Measurements from ENCODE around the gene ATP2B3. TPM values are rescaled to one million over a fixed set of nuclear protein-coding genes. Genes with fewer than 3 reads are reported as not detected.

The ATP2B3 gene
- total RNA-seq, 2 donors from 2014 or later = not detected

DNA sequence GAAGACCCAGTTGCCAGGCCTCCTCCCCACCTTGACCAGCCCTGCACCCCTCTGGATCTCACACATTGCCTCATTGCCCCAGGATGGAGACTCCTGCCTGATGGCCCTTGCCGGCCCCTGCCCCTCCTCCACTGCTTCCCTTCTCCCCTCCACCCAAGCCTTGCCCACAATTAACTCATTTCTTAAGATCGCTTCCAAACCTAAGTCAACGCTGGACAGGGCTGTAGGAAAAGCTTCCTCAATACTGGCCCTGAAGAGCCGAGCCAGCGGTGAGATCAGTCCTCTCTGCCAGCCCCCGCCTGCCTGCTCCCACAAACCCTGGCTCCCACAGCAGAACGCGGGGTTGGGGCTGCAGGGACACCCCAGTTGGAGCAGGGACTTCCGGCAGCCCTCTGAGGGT lies 39.5 kb upstream of the ATP2B3 start:
- DNase-seq (no peak), ATAC-seq (replicated peaks in 1 of 2) (no peak)
- peaks cover 6% of the 10 kb centered on the region for H3K27me3 Mint-ChIP-seq (ENCODE audit: low read depth)
- H3K4me1 Mint-ChIP-seq (ENCODE audit: low read depth) = no peaks in the 10 kb centered on the region
- no peak overlapping the region for H3K4me3 Mint-ChIP-seq
- H3K27ac Mint-ChIP-seq = no peak overlapping the region
- H3K36me3 Mint-ChIP-seq (ENCODE audit: insufficient read depth in 2 of 2) = no peaks in the 10 kb centered on the region
- no peaks in the 10 kb centered on the region for H3K9me3 Mint-ChIP-seq

DNA sequence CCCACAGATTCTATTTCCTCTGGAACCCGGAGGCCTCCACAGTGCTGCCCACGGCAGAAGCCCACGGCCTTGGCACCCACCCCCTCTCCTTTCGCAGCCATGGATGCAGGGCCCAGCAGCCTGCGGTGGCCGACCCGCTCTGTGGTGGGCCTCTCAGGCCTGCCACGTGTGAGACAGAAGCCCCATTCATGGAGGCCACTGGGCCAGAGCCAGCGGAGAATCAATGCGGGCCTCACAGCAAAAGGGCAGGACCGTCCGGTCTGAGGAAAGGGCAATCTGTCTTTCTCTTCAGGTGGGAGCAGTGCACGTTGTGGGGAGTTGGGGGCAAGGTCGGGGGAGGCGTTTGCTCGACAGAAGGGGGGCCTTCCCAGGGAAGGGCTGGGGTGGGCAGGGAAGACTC lies 38.7 kb upstream of the ATP2B3 start:
- no peaks in the 10 kb centered on the region for H3K9me3 Mint-ChIP-seq
- H3K4me1 Mint-ChIP-seq (ENCODE audit: low read depth) = no peaks in the 10 kb centered on the region
- no peak for ATAC-seq (replicated peaks in 1 of 2)
- H3K27me3 Mint-ChIP-seq (ENCODE audit: low read depth) = peaks cover 6% of the 10 kb centered on the region
- H3K36me3 Mint-ChIP-seq (ENCODE audit: insufficient read depth in 2 of 2) = no peaks in the 10 kb centered on the region
- no peak overlapping the region for H3K27ac Mint-ChIP-seq
- no peak for DNase-seq
- no peak overlapping the region for H3K4me3 Mint-ChIP-seq

DNA sequence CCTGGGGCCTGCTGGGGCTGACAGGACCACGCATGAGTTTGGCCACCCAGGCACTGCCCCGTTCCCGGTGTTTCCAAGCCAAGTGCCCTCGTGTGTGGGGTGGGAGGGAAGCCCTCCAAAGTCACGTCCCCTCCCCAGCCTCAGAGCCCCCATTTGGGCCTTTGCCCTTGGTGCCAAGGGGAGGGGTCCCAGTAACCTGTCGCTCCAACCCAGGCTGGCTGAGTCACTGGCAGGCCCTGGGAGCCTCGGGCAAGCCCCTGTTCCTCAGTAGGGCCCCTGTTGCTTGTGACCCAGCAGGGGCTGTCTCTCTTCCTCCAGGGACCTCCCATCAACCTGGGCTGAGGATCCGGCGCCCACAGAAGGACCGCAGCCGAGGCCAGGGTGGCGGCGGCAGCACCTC lies 36.4 kb upstream of the ATP2B3 start:
- Mint-ChIP-seq H3K4me1 (ENCODE audit: low read depth) (no peaks in the 10 kb centered on the region), H3K27me3 (ENCODE audit: low read depth) (peaks cover 3% of the 10 kb centered on the region), H3K27ac (no peak overlapping the region), H3K36me3 (ENCODE audit: insufficient read depth in 2 of 2) (no peaks in the 10 kb centered on the region), H3K4me3 (no peak overlapping the region), H3K9me3 (no peaks in the 10 kb centered on the region)
- ATAC-seq (replicated peaks in 1 of 2) (no peak), DNase-seq (no peak)

DNA sequence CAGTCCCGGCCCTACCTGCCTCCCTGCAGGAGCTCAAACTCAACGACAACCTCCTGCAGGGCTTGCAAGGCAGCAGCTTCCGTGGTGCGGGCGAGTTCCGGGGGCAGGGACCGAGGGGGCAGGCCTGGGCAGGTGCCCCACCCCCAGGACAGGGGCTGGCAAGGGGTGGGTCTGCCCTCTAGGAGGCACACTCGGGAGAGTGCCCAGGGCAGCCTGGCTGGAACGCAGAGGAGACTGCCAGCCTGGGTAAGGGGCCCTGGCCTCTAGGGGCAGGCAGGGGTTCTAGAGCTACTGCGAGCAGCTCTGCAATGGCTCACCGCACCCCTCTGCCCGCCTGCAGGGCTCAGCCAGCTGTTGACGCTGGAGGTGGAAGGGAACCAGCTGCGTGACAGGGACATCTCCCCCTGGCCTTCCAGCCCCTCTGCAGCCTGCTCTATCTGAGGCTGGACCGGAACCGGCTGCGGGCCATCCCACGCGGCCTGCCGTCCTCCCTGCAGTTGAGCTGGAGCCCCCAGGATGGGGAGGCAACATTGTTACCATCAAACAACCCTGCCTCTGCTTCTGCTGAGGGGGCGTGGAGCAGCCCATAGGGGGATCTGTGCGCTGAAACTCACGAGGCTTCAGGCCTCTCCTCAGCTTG lies 34.9 kb upstream of the ATP2B3 start:
- Mint-ChIP-seq H3K27me3 (ENCODE audit: low read depth) (no peaks in the 10 kb centered on the region), H3K4me1 (ENCODE audit: low read depth) (no peaks in the 10 kb centered on the region), H3K9me3 (no peaks in the 10 kb centered on the region), H3K27ac (no peak overlapping the region), H3K36me3 (ENCODE audit: insufficient read depth in 2 of 2) (no peaks in the 10 kb centered on the region), H3K4me3 (no peak overlapping the region)
- DNase-seq = no peak
- ATAC-seq (replicated peaks in 1 of 2) = no peak

DNA sequence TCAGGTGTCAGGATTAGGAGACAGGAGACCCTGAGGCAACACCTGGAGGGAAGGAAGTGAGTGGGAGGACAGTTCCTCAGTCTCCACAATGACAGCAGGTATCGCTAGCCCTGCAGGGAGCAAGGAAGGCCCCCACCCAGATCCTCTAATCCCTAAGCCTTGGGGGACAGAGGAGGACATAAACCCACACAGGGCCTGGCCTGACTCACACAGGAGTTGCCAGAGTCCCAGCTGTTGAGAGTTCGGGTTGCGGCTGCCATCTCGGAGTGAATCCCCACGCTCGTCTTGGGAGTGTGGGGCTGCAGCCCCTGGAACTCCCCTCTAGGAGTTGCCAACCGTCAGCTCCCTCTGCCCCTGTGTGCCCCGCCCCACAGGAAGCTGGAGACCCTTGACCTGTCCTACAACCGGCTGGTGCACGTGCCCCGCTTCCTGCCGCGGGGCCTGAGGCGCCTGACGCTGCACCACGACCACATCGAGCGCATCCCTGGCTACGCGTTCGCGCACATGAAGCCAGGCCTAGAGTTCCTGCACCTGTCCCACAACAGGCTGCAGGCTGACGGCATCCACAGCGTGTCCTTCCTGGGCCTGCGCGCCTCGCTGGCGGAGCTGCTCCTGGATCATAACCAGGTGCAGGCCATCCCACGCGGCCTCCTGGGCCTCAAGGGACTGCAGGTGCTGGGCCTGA lies 31.9 kb upstream of the ATP2B3 start:
- H3K4me1 Mint-ChIP-seq (ENCODE audit: low read depth) = no peaks in the 10 kb centered on the region
- DNase-seq (no peak), ATAC-seq (replicated peaks in 1 of 2) (no peak)
- H3K27ac Mint-ChIP-seq = no peak overlapping the region
- no peaks in the 10 kb centered on the region for H3K9me3 Mint-ChIP-seq
- H3K4me3 Mint-ChIP-seq = no peak overlapping the region
- no peaks in the 10 kb centered on the region for H3K36me3 Mint-ChIP-seq (ENCODE audit: insufficient read depth in 2 of 2)
- no peaks in the 10 kb centered on the region for H3K27me3 Mint-ChIP-seq (ENCODE audit: low read depth)

DNA sequence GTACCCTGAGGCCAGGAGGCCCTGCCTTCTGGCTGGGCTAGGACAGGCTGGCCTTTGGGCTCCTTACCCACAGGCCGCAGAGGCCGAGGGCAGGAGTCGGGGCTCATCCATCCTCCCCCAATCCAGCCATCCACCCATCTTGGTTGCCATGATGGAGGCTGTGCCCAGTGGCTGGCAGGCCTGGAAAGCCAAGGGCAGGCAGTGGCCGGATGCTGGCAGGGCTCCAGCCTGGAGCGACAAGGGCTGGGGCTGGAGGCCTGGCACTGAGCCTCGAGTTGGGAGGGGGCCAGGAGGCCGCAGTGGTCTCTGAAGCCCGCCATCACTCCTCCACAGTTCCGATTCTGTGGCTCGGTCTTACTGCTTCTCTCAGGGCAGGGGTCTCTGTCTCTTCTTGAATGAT lies 31.3 kb upstream of the ATP2B3 start:
- Mint-ChIP-seq H3K9me3 (no peaks in the 10 kb centered on the region), H3K27ac (no peak overlapping the region), H3K4me1 (ENCODE audit: low read depth) (no peaks in the 10 kb centered on the region), H3K27me3 (ENCODE audit: low read depth) (no peaks in the 10 kb centered on the region), H3K36me3 (ENCODE audit: insufficient read depth in 2 of 2) (no peaks in the 10 kb centered on the region), H3K4me3 (no peak overlapping the region)
- no peak for ATAC-seq (replicated peaks in 1 of 2)
- no peak for DNase-seq

DNA sequence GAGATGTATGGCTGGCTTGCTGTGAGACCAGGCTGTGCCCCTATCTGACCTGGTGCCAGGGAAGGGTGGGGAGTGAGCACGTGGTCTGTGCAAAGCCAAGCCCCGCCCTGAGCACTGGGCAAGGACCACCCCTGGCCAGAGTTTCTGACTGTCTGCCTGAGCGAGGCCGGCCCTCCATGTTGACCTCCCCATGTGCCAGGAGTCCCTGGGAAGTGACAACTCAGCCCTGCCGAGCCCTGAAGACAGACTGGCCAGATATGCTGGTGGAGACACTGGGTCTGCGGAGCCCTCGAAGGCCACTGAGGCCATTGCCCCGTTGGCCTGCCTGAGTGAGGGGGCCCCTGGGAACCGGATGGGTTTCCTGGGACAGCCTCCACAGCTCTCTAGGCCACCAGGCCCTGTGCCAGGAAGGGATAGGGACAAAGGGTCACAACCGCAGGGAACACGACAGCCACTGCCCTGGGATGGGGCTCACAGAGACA lies 29.8 kb upstream of the ATP2B3 start:
- H3K27me3 Mint-ChIP-seq (ENCODE audit: low read depth) = no peaks in the 10 kb centered on the region
- no peaks in the 10 kb centered on the region for H3K4me1 Mint-ChIP-seq (ENCODE audit: low read depth)
- DNase-seq (no peak), ATAC-seq (replicated peaks in 1 of 2) (no peak)
- H3K4me3 Mint-ChIP-seq = no peak overlapping the region
- no peaks in the 10 kb centered on the region for H3K36me3 Mint-ChIP-seq (ENCODE audit: insufficient read depth in 2 of 2)
- no peak overlapping the region for H3K27ac Mint-ChIP-seq
- H3K9me3 Mint-ChIP-seq = no peaks in the 10 kb centered on the region

DNA sequence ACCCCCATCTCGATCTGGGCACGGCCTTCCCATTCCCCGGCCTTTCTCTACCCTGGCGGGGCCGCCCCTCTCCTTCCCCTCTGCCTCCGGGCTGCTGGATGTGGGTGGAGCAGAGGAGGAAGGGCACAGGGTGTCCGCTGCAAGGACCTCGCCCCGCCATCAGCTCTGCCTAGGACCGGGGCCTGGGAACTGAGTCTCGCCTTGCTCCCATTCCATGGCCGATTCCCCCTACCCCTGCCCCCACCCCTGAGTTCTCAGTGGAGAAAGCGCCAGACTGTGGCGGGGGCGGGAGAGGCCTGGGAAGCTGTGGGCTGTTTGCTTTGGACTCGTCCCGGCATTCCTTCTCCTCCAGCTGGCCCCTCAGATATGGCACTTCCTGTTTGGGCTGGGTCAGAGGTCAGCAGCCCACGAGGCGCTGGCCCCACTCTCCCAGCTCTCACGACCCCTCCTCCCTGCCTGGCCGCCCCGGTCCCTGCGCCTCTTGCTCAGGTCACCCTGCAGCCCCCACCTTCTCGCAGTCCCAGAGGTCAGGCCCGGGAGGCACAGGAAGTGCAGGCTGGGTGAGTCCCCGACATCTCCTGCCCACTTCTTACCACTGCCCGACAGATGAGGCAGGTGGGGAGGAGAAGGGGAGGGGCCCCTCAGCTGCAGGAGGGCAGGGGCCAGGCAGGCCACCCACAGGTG lies 29.1 kb upstream of the ATP2B3 start:
- no peaks in the 10 kb centered on the region for H3K4me1 Mint-ChIP-seq (ENCODE audit: low read depth)
- no peaks in the 10 kb centered on the region for H3K27me3 Mint-ChIP-seq (ENCODE audit: low read depth)
- H3K27ac Mint-ChIP-seq = no peak overlapping the region
- DNase-seq = no peak
- H3K9me3 Mint-ChIP-seq = no peaks in the 10 kb centered on the region
- H3K4me3 Mint-ChIP-seq = no peak overlapping the region
- no peaks in the 10 kb centered on the region for H3K36me3 Mint-ChIP-seq (ENCODE audit: insufficient read depth in 2 of 2)
- no peak for ATAC-seq (replicated peaks in 1 of 2)

DNA sequence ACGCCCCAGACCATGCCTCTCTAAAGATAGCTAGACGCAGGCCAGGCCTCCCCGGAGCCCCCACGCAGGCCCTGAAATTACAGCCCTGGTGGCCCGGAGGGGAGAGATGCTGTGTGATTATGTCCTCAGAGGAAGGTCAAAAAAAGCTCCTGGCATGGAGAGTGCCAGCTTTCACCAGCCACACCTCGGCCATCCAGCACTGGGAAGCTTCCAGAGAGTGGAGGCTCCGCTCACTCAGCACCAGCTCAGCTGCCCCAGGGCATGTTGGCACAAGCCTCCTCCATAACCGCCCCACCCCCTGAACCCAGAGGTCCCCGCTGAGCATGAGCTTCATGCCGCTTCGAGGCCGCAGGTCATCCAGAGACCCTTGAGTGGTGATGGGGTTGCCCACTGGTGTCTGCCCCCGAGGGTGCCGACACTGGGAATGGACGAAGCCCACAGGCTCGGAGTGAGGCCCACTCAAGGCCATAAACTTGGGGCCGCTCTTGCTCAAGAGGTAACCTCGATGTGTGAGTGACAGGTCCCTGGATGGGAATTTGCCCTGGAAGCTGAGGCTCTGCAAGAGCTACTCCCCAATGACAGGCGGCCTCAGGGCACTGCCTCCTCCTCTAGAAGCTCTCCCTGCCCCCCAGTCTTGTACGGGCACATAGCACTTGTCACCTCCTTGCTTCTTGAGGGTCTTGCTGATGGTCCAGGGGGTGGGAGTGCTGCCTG lies 27.1 kb upstream of the ATP2B3 start:
- Mint-ChIP-seq H3K4me1 (ENCODE audit: low read depth) (no peaks in the 10 kb centered on the region), H3K36me3 (ENCODE audit: insufficient read depth in 2 of 2) (no peaks in the 10 kb centered on the region), H3K27me3 (ENCODE audit: low read depth) (no peaks in the 10 kb centered on the region), H3K9me3 (no peaks in the 10 kb centered on the region), H3K4me3 (no peak overlapping the region), H3K27ac (no peak overlapping the region)
- ATAC-seq (replicated peaks in 1 of 2) (no peak), DNase-seq (no peak)

DNA sequence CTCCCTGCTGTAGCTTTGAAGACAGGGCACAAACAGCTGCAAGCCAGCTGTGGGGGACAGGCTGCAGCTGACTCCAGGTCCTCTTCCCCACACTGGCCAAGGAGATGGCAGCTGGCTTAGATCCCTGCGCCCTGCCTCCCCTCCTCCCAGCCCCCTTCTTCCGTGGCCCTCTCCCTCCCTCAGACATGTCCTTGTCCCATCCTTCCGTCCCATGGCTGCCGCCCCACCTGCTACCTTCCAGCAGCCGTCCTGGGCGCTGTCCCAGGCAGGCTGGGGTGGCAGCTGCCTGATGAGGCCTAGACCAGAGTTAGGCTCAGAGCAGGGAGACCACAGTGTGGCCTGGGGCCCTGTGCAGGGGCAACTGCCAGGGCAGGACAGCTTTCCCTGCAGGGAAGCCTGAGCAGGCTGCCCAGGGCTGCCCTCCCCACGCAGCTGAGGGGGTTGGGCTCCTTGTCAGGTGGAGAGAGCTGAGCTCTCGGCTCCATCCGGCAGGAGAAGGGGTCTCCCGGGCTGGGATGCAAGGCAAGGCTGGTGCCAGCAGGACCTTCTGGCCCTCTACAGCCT lies 26.0 kb upstream of the ATP2B3 start:
- Mint-ChIP-seq H3K36me3 (ENCODE audit: insufficient read depth in 2 of 2) (no peaks in the 10 kb centered on the region), H3K4me3 (no peak overlapping the region), H3K9me3 (no peaks in the 10 kb centered on the region)

DNA sequence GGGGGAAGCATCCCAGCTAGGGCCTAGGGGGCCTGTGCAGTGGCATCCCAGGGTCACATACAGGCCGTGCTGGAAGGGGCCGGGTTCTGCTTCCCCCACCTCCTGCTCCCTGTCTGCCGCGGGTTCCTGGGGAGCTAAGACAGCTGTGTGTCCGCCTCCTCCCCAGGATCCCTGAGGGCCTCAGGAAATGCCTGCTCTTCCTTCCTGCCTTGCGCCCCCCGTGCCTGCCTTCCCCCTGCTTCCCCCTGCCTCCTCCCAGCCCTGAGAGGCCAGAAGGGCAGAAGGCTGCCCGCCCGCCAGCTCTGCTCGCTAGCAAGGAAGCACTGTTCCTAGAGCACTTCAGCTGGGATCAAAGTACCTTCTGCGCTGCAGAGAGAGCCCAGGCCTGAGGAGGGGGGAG lies 25.5 kb upstream of the ATP2B3 start:
- H3K27me3 Mint-ChIP-seq (ENCODE audit: low read depth) = no peaks in the 10 kb centered on the region
- no peaks in the 10 kb centered on the region for H3K4me1 Mint-ChIP-seq (ENCODE audit: low read depth)
- H3K36me3 Mint-ChIP-seq (ENCODE audit: insufficient read depth in 2 of 2) = no peaks in the 10 kb centered on the region
- no peak overlapping the region for H3K27ac Mint-ChIP-seq
- no peaks in the 10 kb centered on the region for H3K9me3 Mint-ChIP-seq
- ATAC-seq (replicated peaks in 1 of 2) (no peak), DNase-seq (no peak)
- H3K4me3 Mint-ChIP-seq = no peak overlapping the region

More for the DNA sequence above, 26.0 kb upstream of the ATP2B3 start:
- Mint-ChIP-seq H3K4me1 (ENCODE audit: low read depth) (no peaks in the 10 kb centered on the region), H3K27me3 (ENCODE audit: low read depth) (no peaks in the 10 kb centered on the region), H3K27ac (no peak overlapping the region)
- no peak for ATAC-seq (replicated peaks in 1 of 2)
- no peak for DNase-seq

DNA sequence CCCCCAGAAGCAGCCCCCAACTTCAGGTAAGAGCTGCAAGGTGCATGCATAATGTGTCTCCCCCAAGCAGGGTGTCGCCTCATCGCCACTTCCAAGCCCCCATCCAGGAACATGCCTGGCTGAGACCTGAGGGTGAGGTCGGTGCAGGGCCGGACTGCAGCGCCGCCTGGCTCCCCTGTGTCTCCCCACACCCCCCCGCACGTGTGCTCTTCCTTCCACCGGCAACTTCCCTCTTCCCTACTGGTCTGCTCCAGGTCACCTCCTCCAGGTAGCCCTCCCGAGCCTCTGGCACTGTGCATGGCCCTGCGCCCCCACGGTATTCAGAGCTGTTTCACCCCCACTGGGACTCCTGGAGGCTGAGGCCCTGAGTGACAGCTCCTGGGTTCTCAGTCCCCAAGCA lies 24.9 kb upstream of the ATP2B3 start:
- DNase-seq (no peak), ATAC-seq (replicated peaks in 1 of 2) (no peak)
- Mint-ChIP-seq H3K4me1 (ENCODE audit: low read depth) (no peaks in the 10 kb centered on the region), H3K4me3 (no peak overlapping the region), H3K27ac (no peak overlapping the region), H3K36me3 (ENCODE audit: insufficient read depth in 2 of 2) (no peaks in the 10 kb centered on the region), H3K27me3 (ENCODE audit: low read depth) (no peaks in the 10 kb centered on the region), H3K9me3 (no peaks in the 10 kb centered on the region)

DNA sequence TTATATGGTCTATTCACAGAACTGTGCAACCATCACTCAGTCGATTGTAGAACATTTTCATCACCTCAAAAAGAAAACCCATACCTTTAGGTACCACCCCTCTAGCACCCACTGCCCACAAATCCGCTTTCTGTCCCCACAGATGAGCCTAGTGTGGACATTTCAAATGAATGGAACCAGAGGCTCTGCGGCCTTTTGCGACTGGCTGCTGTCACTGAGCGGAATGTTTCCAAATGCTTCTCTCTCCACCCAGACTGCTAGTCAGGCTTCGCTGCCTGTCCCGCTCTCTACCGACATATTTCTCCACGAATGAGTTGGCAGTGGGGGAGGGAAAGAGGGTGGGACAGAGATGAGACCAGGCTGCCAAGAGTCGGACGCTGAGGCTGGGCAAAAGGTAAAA lies 24.4 kb upstream of the ATP2B3 start:
- no peaks in the 10 kb centered on the region for H3K27me3 Mint-ChIP-seq (ENCODE audit: low read depth)
- ATAC-seq (replicated peaks in 1 of 2) = no peak
- no peaks in the 10 kb centered on the region for H3K4me1 Mint-ChIP-seq (ENCODE audit: low read depth)
- no peak overlapping the region for H3K4me3 Mint-ChIP-seq
- no peak for DNase-seq
- H3K27ac Mint-ChIP-seq = no peak overlapping the region
- H3K36me3 Mint-ChIP-seq (ENCODE audit: insufficient read depth in 2 of 2) = no peaks in the 10 kb centered on the region
- H3K9me3 Mint-ChIP-seq = no peaks in the 10 kb centered on the region

Measured in activated T-cell treated with anti-CD3 and anti-CD28 coated beads, Interleukin-2, amount 50 U/mL, for 72 hours (primary cell).